GM21526 (cell line): ENCODE results near the gene THRAP3.
"Not testable (repeated sequence)": the region's sequence is repeated elsewhere in the genome, so short reads cannot be mapped to it uniquely, and the experiment has no call there.

Experiments used
- ATAC-seq: cut with Tn5 transposase; IDR thresholded peaks from one replicate; pipeline ENCODE4 v1.9.1; 2021; ENCODE audit warnings: moderate library complexity; ENCODE audit not compliant: unreplicated experiment, low FRiP score

Gene THRAP3

GRCh38 chr1:36204347-36204909 lies 19.8 kb upstream of the THRAP3 start:
- ATAC-seq, result no peak

GRCh38 chr1:36206323-36206858 lies 17.9 kb upstream of the THRAP3 start:
- no peak for ATAC-seq

- ATAC-seq, result no peak
Measured at GRCh38 chr1:36207339-36207738, 16.9 kb upstream of the THRAP3 start.

- ATAC-seq, result no peak
Measured at GRCh38 chr1:36208978-36209703, 15.1 kb upstream of the THRAP3 start.

- no peak for ATAC-seq
Measured at GRCh38 chr1:36211307-36211706, 12.9 kb upstream of the THRAP3 start.

GRCh38 chr1:36211841-36212240 lies 12.4 kb upstream of the THRAP3 start:
- ATAC-seq, result no peak

- ATAC-seq, result no peak
Measured at GRCh38 chr1:36212782-36213181, 11.5 kb upstream of the THRAP3 start.

- ATAC-seq, result no peak
Measured at GRCh38 chr1:36217670-36218069, 6.6 kb upstream of the THRAP3 start.

GRCh38 chr1:36221901-36222300 lies 2.3 kb upstream of the THRAP3 start:
- not testable (repeated sequence) for ATAC-seq

- ATAC-seq, result no peak
Measured at GRCh38 chr1:36222481-36223380, 1.5 kb upstream of the THRAP3 start.

GRCh38 chr1:36223381-36223995 lies 755 bp upstream of the THRAP3 start:
- ATAC-seq, result peak; percentile 31

- ATAC-seq, result peak; percentile 43
Measured at GRCh38 chr1:36224537-36225282, 467 bp downstream of the THRAP3 start.

GRCh38 chr1:36225283-36225899 lies 1.1 kb downstream of the THRAP3 start:
- ATAC-seq, result no peak

GRCh38 chr1:36230279-36230678 lies 6.0 kb downstream of the THRAP3 start:
- not testable (repeated sequence) for ATAC-seq

- no peak for ATAC-seq
Measured at GRCh38 chr1:36231191-36231590, 6.9 kb downstream of the THRAP3 start.

- ATAC-seq, result no peak
Measured at GRCh38 chr1:36232212-36233095, 8.2 kb downstream of the THRAP3 start.

- ATAC-seq, result no peak
Measured at GRCh38 chr1:36236302-36236701, 12.1 kb downstream of the THRAP3 start.

GRCh38 chr1:36238433-36238832 lies 14.2 kb downstream of the THRAP3 start:
- ATAC-seq, result no peak
